ENCODE measurements around the gene WRNIP1. TPM values are rescaled to one million over a fixed set of nuclear protein-coding genes. Genes with fewer than 3 reads are reported as not detected.
A peak's percentile ranks its signal among the peaks of the same experiment; 100 is the strongest.

Gene WRNIP1
- total and polyA plus RNA-seq, 2 of the 13 experiments (the other 11 are each of a cell fraction or from before 2014, with no cell fraction given) = 77.7 to 90.3 TPM

DNA sequence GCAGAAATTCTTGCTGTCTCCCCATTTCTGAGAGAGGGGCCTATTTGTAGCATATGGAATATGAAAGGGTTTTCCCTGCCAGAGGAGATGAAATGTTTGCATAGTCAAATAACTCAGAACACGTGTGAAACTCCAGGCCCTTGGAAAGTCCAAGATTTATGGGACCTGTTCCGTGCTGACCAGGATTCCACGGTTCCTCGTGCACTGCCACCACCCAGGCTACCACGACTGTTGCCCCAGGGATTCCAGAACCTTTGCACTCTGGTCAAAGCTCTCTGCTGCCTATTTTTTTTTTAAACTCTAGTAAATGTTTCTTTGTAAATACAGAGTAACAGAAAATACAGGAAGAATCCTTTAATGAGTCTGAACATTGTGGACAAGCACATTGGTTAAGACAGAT is 49.5 kb upstream of the WRNIP1 start (continued):
- TF ChIP-seq MAFG (CRISPR knock-in tag; IDR thresholded peaks at IDR 0.05) (no peak), SALL1 (CRISPR knock-in tag; IDR thresholded peaks at IDR 0.05) (peak; percentile 68), ZNF143 (CRISPR knock-in tag; IDR thresholded peaks at IDR 0.05) (no peak), ZIK1 (CRISPR knock-in tag; IDR thresholded peaks at IDR 0.05; ENCODE audit: borderline replicate concordance, low read depth) (no peak), FOXP1 (IDR thresholded peaks at IDR 0.05) (no peak), FOXP1 (CRISPR knock-in tag; IDR thresholded peaks at IDR 0.05) (0 out of 2 replicates have a peak, but pooled peaks have one; percentile 18), ARNT2 (CRISPR knock-in tag; IDR thresholded peaks at IDR 0.05; ENCODE audit: low read depth) (no peak), PAX8 (CRISPR knock-in tag; IDR thresholded peaks at IDR 0.05; ENCODE audit: borderline replicate concordance) (no peak), HNF4A (CRISPR knock-in tag; IDR thresholded peaks at IDR 0.05) (peak; percentile 68), ZNF737 (CRISPR knock-in tag; IDR thresholded peaks at IDR 0.05; ENCODE audit: borderline replicate concordance) (no peak)
- TF ChIP-seq, protein P1, sequence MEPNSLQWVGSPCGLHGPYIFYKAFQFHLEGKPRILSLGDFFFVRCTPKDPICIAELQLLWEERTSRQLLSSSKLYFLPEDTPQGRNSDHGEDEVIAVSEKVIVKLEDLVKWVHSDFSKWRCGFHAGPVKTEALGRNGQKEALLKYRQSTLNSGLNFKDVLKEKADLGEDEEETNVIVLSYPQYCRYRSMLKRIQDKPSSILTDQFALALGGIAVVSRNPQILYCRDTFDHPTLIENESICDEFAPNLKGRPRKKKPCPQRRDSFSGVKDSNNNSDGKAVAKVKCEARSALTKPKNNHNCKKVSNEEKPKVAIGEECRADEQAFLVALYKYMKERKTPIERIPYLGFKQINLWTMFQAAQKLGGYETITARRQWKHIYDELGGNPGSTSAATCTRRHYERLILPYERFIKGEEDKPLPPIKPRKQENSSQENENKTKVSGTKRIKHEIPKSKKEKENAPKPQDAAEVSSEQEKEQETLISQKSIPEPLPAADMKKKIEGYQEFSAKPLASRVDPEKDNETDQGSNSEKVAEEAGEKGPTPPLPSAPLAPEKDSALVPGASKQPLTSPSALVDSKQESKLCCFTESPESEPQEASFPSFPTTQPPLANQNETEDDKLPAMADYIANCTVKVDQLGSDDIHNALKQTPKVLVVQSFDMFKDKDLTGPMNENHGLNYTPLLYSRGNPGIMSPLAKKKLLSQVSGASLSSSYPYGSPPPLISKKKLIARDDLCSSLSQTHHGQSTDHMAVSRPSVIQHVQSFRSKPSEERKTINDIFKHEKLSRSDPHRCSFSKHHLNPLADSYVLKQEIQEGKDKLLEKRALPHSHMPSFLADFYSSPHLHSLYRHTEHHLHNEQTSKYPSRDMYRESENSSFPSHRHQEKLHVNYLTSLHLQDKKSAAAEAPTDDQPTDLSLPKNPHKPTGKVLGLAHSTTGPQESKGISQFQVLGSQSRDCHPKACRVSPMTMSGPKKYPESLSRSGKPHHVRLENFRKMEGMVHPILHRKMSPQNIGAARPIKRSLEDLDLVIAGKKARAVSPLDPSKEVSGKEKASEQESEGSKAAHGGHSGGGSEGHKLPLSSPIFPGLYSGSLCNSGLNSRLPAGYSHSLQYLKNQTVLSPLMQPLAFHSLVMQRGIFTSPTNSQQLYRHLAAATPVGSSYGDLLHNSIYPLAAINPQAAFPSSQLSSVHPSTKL (CRISPR knock-in tag; IDR thresholded peaks at IDR 0.05) = 0 out of 2 replicates have a peak, but pooled peaks have one; percentile 25

All from HepG2 (cell line).